HG02943 (cell line): Measurements from ENCODE around the gene HBEGF.

Experiments used
- ATAC-seq: cut with Tn5 transposase; IDR thresholded peaks from one replicate; pipeline ENCODE4 v1.9.1; 2021; ENCODE audit warnings: mild to moderate bottlenecking, low read depth, moderate library complexity; ENCODE audit not compliant: unreplicated experiment

Gene HBEGF

DNA sequence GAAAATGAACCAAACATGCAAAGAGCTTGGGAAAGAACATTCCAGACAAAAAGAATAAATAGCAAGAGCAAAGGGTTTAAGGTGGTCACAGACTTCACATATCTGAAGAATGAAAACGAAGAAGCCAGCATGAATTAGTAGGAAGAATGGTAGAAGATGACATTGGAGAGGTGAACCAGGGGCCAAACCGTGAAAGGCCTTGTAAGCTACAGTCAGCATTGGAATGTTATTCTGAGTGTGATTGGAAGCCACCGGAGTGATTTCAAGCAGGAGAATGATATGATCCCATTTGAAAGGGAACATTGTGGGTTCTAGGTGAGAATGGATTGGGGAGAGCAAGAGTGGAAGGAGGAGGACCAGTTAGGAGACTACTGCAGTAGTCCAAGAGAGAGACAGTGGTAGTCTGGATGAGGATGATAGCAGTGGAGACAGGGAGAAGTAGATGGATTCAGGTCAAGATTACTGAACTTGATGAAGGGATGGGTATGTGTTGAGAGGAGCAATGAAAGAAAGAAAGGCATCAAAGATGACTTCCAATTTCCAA is 36.6 kb downstream of the HBEGF start:
- no peak for ATAC-seq

DNA sequence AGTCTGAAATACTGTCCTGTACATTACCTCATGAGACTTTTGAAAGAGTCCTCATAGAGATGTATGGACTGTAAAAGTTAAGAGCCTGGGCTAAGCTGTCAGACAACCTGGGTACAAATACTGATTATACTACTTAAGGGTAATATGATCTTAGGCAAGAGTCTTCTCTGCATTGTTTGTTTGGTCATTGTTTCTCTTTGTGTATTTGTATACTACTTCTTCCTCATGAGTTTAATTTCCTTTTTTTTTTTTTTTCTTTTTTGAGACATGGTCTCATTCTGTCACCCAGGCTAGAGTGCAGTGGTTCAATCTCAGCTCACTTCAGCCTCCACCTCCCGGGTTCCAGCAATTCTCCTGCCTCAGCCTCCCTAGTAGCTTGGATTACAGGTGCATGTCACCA is 40.9 kb downstream of the HBEGF start:
- ATAC-seq, result no peak

DNA sequence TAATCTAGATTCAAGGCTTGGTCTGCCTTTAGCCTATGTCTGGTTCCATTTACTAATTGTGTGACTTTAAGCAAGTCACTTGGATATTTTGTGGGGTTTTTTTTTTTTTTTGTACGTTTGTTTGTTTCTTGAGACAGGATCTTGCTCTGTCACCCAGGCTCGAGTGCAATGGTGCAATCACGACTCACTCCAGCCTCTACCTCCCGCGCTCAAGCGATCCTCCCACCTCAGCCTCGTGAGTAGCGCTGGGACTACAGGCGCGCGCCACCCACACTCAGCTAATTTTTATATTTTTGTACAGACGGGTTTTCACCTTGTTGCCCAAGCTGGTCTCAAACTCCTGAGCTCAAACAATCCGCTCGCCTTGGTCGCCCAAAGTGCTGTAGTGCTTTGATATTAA is 42.4 kb downstream of the HBEGF start:
- no peak for ATAC-seq

DNA sequence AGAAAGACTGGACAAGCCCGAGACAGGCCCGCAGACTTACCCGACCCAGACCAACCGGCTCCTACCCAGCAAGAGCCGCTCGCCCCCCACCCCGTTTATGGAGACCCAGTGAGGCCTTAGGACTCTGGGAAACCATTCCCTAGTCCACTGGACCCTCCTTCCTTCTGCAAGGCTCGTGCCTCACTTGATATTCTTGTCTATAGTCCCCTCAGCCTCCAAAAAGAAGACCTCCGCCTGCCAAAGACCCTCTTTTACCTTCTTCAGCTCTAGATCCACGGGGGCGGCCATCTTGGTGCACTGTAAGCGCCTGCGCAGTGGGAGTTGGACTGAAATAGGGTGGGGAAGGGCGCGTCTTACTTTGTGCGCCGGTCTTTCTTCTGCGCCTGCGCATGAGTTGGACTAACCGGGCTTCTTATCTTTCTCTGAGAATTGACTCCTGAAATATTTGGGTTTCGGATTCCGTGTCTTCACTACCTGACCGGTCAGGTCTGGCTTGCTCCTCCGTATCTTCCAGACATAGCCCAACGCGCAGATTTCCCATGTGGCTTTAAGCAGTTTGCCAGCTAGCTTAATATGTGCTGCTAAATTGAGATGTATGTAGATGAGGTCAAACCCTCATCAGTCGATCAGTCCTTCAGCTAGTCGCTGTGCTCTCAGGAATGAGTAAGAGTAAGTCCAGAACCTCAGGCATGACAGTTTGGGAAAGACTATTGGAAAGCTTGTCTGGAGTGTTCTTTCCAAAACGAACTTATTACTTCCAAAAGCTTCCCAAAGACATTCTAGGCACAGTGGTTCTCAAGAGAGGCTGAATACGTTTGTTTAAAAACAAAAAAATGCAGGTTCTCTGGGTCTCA is 43.4 kb downstream of the HBEGF start, which contains the start of gene PFDN1:
PFDN1 (minus strand) TSS at position 316 of the 854 bp plus-strand sequence; CDS start at position 288, 28 bp downstream.
- peak; percentile 96 for ATAC-seq

DNA sequence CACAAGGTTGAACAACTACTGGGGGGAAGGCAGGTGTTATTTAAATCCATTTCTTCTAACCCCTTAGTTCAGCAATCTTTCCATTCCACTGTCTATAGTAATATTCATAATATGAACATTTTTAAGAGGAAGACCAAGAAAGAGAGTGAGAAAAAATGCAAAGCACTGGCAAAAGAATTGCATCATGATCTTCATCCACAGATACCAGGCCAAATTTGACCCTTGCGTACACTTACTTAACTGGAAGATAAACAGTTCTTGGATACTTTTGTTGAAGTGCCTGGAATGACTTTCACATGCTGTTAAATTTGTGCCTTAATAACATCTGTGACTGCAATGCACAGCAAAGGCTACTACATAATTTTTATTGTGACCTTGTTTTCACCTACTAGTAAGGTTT is 45.3 kb downstream of the HBEGF start:
- ATAC-seq, result no peak

DNA sequence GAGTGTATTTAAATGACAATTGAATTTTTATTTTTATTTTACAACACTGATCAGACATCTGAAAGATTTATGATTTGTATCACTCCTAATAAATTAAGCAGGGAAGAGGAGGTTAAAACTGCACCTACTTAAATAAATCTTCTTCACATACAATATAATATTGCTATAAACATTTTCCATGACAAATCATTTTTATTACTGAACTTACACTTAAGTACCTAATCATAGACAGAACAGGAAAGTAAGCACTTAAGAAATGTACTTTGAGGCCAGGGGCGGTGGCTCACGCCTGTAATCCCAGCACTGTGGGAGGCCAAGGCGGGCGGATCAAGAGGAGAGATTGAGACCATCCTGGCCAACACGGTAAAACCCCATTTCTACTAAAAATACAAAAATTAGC is 47.3 kb downstream of the HBEGF start:
- ATAC-seq, result no peak

DNA sequence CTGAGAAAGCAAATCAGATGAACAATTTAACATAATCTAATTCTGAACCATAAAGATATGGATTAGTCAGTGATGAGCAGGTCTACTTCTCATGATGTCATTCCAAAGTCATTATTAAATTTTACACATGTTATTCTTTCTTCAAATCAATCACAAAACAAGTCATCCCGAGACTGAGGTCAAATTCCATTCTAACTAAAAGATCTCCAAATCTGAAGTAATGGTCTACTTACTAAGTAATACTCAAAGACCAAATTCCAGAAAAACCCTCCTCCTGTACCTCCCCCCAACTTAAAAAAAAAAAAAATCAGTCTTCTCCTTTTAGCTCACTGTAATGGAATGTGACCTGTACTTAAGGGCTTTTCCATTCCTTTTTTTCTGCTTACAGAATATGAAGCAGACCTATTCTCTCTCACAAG is 48.2 kb downstream of the HBEGF start:
- ATAC-seq, result no peak

DNA sequence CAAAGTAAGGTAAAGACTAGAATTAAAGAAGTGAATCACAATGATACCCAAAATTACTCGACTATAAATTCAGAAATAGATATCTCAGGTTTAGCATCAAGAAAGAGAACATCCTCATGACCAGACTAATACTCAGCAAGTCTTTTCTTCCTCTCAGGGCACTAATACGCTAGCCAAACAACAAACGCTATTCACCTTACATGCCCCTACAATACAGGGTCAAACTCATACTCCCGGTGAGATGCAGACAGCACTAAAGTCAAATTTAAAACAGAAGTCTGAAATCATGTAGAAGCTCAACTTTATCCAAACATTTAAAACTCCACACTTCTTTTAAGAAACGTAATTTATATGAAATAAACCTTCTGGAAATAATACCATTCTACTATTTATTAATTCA is 49.1 kb downstream of the HBEGF start:
- ATAC-seq, result no peak

DNA sequence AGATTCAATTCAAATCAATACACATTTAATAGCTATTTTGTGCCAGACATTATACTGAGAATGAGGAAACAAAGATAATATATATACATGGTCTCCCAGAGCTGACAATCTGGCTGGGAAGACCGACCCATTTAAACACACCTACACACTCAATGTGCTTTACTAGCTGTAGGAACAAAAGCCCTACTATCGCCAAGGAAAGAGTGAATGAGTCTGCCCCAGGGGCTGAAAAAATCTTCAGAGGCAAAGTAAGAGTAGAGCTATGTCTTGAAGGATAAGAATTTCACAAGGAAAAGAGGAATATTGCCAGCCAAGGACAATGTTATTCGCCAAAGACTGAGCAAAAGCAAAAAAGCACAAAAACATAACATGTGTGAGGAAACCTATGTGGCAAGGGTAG is 50.1 kb downstream of the HBEGF start:
- no peak for ATAC-seq

DNA sequence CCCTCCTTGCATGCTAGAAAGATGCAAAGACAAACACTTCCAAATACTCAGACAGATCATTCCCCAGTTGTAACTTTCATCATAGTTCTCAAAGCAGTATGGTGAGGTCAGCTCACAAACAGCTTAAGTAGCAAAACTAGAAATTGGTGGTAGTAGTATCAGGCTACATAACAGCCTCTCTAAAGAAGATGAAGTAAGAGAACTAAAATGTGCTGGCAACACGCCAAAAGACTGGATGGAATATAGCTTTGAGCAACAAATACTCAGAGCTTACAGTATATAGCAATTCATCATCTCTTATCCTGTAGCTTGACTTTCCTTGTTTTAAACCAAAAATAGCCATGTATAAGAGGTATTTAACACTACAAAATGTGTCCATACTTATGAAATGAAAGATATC is 51.0 kb downstream of the HBEGF start:
- no peak for ATAC-seq

DNA sequence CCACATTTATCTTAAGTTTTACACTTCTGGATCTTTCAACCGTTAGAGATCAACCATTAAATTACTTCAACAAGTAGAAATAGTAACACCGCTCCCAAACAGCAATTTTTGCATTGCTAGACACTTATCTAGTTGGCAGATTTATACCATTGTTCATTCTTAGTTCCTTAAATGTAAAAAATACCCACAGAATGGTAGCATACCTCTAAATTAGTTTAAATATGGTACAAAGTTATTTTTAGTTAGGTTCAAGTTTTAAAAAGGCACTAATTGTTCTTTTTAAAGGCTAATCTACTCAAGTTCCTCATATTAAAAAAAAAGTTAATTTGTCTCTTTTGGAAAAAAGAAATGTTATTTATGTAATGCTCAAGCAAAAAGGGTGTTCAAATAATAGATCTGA is 51.6 kb downstream of the HBEGF start:
- no peak for ATAC-seq

DNA sequence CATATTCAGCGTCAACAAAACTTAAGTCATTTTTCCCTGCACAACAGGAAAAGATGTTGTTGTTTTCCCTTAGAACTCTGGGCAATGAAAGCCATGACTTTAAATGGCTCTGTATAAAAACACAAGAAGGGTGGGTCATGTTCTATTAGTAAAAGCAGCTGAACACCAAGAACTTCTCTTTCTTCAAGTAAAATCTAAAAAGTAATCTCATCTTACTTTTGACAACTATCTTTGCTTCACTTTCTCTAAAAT is 52.6 kb downstream of the HBEGF start:
- ATAC-seq, result no peak

DNA sequence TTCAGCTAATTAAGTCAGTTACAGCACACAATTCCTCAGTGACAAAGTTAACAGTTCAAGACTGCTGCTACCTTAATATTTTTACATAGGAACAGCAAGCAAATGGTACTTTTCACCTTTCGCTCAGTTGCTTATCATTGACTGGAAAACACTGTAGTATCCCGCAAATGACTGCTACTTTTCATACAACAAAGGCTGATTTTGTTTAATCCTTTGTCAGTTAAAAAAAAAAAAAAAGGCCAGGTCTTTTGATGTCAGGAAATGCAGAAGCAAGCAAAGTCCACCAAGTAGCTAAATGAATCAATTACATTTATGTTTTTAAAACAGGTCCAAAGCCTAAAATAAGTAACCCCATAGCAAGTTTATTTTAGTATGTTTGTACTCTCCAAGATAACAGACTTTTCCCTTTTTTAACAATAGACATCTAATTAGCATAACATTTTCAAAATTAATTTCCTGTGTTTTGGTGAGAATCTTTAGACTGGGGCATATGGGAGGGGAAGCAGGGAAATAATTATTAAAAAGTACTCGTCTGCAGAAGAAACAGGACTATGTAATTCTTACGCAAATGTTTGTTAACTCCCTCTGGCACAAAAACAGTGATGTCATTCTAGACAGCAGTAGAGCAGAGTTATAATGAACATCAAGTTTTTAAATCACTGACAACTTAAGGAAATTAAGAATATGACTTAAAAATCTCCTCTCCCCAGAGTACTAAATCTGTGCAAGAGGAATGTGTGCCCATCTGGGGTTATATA is 53.1 kb downstream of the HBEGF start:
- no peak for ATAC-seq

DNA sequence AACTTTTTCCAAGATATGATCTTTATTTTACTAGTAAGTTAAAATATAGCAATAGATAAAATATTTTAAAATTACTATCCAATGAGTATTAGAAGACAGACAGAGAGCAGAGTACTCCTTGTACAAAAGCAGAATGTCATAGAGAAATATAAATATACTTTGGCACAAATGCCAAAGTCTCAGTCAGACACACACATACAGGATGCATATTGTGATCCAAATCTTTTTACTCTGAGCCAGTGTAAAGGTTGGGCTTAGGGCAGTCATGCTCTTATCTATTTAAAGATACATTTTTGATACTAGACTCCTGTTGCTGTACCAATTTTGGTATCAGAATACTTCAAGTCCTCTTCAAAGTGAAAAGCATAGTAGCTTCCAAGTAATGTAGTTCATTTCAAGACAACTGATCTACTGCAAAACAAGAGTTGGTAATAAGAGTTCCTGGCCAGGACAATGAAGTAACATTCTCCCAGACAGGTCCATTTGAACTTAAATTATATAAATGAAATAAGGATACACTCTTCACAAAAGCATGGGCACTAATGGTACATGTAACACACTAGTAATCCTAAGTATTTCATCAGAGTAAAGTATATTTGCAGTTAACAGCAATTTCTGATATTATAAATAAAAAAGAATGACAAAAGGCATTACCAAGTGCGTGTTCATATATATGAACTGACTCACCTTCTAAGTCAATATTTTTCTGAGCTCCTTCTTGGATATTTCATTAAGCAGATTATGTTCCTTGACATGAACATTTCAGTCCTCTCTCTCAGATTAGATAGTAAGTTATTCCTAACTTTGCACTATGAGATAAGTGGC is 54.0 kb downstream of the HBEGF start:
- ATAC-seq, result no peak

DNA sequence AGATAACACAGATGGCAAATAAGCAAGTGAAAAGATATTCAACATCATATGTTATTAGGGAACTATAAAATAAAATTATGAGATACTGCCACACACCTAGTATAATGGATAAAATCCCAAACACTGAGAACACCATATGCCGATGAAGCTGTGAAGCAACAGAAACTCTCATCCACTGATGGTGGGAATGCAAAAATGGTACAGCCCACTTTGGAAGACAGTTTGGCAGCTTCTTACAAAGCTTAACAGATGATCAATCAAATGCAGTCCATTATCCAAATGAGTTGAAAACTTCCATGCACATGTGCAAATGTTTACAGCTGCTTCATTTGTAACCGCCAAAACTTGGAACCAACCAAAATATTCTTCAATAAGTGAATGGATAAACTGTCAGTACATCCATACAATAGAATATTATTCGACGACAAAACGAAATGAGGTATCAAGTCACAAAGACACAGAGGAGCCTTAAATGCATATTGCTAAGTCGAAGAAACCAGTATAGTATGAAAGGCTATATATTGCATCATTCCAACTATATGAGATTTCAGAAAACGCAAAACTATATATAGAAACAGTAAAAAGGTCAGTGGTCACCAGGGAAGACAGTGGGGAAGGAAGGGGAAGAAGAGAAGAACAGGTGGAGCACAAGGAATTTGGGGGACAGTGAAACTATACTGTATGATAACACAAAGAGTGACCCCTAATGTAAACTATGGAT is 58.4 kb downstream of the HBEGF start:
- ATAC-seq, result no peak

DNA sequence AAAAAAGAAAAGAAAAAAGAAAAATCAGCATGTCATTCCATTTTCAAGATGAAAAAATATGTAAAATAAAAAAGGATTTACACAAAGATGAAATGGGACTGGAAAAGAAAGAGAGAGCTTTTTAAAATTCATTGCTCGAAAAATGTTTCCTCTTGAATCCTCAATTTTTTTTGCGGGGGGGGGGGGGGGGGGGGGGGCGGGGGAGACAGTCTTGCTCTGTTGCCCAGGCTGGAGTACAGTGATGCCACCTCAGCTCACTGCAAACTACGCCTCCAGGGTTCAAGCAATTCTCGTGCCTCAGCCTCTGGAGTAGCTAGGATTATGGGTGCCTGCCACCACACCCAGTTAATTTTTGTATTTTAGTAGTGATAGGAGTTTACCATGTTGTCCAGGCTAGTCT is 60.0 kb downstream of the HBEGF start:
- no peak for ATAC-seq

DNA sequence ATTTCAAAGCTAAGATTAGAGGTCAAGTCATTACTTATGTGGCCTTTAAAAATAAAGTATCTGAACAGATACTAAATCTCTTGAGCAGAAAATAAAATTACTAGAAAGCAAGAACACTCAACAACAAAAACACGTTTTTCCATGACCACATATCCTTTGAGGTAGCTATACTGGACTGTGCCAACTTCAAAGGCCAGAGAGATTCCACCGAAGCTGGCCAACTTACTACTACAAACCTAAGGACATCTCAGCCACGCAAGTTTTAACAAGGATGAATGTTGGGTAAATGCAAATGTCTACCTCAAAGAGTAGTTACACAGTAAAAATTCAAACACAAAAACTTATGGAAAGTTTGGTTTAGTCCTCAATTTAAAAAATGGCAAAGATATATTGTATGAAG is 62.4 kb downstream of the HBEGF start:
- no peak for ATAC-seq
